HL-60 (cell line): ENCODE results near the gene FNDC5.

ENCODE experiments used
- DNase-seq, 2 experiments: peaks; one replicate each; pipeline ENCODE4 v3.0.0-alpha.2; 2010 to 2020; ENCODE audit warnings: low read depth in 1 of 2, low spot score in 1 of 2
- H3K27ac ChIP-seq: fragments of 250-450 bp; sonication (Bioruptor Pico); replicated peaks from 2 replicates; pipeline ENCODE4 v1.5.1; 2020; ENCODE audit warnings: mild to moderate bottlenecking, moderate library complexity
- H3K27me3 ChIP-seq: fragments of 250-450 bp; sonication (Bioruptor Pico); 2 replicates; pipeline ENCODE4 v1.5.1; 2021; ENCODE audit warnings: mild to moderate bottlenecking, moderate library complexity; ENCODE audit not compliant: insufficient read depth, poor library complexity, severe bottlenecking
- H3K4me3 ChIP-seq: replicated peaks from 2 replicates; pipeline ENCODE4 v1.5.1; 2011; ENCODE audit warnings: mild to moderate bottlenecking, control low read depth, low read length; ENCODE audit not compliant: insufficient read depth
- GABPA ChIP-seq: IDR thresholded peaks from 2 replicates; pipeline ENCODE4 v1.6.1; 2012; ENCODE audit warnings: low read depth
- POLR2AphosphoS5 ChIP-seq: IDR thresholded peaks from 2 replicates; pipeline ENCODE4 v1.6.1; 2012; ENCODE audit warnings: low read depth
- SPI1 ChIP-seq: IDR thresholded peaks from 2 replicates; pipeline ENCODE4 v1.6.1; 2012; ENCODE audit warnings: low read depth, mild to moderate bottlenecking, borderline replicate concordance
- TF ChIP-seq, protein P1 (sequence below): IDR thresholded peaks from one replicate; pipeline ENCODE4 v1.5.1; 2011; ENCODE audit warnings: low read length, control low read depth, inconsistent platforms; ENCODE audit not compliant: insufficient read depth
- TF ChIP-seq, protein P2 (sequence below): IDR thresholded peaks from 2 replicates; pipeline ENCODE4 v1.6.1; 2012; ENCODE audit warnings: low read depth; ENCODE audit not compliant: insufficient replicate concordance

The FNDC5 gene

DNA sequence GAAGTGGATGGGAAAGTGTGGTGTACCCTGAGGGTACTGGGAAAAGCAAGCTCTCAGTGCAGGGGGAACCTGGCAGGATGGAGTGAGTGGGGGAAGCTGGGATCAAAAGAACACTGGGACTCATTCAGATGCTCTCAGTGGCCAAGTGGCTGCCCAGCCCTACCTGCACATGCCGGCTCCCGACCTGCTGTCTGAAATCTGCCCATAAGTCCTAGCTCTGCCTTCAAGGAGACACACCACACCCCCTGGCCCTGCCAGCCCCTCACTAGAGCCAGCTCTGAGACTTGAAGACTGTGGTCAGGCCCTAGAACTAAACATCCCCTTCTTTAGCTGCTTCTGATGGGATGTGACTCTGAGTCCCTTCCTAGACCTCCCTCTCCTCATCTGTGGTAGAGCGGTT, 28.2 kb upstream of the FNDC5 start:
- Histone ChIP-seq H3K4me3 (no peak overlapping the region), H3K27ac (no peak overlapping the region), H3K27me3 (peaks cover 37% of the 10 kb centered on the region)
- no peak for DNase-seq
- TF ChIP-seq, protein P1, sequence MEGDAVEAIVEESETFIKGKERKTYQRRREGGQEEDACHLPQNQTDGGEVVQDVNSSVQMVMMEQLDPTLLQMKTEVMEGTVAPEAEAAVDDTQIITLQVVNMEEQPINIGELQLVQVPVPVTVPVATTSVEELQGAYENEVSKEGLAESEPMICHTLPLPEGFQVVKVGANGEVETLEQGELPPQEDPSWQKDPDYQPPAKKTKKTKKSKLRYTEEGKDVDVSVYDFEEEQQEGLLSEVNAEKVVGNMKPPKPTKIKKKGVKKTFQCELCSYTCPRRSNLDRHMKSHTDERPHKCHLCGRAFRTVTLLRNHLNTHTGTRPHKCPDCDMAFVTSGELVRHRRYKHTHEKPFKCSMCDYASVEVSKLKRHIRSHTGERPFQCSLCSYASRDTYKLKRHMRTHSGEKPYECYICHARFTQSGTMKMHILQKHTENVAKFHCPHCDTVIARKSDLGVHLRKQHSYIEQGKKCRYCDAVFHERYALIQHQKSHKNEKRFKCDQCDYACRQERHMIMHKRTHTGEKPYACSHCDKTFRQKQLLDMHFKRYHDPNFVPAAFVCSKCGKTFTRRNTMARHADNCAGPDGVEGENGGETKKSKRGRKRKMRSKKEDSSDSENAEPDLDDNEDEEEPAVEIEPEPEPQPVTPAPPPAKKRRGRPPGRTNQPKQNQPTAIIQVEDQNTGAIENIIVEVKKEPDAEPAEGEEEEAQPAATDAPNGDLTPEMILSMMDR: no peak
- TF ChIP-seq SPI1: no peak
- TF ChIP-seq GABPA: no peak
- no peak for TF ChIP-seq POLR2AphosphoS5
- TF ChIP-seq, protein P2, sequence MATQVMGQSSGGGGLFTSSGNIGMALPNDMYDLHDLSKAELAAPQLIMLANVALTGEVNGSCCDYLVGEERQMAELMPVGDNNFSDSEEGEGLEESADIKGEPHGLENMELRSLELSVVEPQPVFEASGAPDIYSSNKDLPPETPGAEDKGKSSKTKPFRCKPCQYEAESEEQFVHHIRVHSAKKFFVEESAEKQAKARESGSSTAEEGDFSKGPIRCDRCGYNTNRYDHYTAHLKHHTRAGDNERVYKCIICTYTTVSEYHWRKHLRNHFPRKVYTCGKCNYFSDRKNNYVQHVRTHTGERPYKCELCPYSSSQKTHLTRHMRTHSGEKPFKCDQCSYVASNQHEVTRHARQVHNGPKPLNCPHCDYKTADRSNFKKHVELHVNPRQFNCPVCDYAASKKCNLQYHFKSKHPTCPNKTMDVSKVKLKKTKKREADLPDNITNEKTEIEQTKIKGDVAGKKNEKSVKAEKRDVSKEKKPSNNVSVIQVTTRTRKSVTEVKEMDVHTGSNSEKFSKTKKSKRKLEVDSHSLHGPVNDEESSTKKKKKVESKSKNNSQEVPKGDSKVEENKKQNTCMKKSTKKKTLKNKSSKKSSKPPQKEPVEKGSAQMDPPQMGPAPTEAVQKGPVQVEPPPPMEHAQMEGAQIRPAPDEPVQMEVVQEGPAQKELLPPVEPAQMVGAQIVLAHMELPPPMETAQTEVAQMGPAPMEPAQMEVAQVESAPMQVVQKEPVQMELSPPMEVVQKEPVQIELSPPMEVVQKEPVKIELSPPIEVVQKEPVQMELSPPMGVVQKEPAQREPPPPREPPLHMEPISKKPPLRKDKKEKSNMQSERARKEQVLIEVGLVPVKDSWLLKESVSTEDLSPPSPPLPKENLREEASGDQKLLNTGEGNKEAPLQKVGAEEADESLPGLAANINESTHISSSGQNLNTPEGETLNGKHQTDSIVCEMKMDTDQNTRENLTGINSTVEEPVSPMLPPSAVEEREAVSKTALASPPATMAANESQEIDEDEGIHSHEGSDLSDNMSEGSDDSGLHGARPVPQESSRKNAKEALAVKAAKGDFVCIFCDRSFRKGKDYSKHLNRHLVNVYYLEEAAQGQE: no peak

DNA sequence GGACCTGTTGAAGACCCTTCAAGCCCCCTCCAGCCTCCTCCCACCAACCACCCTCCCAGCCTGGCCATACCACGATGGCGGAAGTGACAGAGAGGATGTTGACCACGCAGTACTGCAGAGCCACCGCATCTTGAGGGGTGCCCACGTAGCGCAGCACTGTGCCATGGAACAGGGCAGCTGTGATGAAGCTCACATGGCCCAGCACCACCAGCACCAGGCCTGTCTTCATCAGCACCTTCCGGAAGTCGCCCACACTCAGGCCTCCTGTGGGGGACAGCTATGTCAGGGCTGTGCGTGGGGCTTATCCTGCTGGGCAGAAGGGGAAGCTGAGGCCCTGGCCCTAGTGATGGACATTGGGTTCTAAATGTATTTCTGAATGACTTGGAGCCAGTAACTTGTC, 27.3 kb upstream of the FNDC5 start:
- Histone ChIP-seq H3K27ac (no peak overlapping the region), H3K4me3 (no peak overlapping the region), H3K27me3 (peaks cover 43% of the 10 kb centered on the region)
- no peak for TF ChIP-seq POLR2AphosphoS5
- TF ChIP-seq SPI1: no peak
- TF ChIP-seq, protein P1: no peak
- no peak for TF ChIP-seq GABPA
- TF ChIP-seq, protein P2: no peak
- no peak for DNase-seq

DNA sequence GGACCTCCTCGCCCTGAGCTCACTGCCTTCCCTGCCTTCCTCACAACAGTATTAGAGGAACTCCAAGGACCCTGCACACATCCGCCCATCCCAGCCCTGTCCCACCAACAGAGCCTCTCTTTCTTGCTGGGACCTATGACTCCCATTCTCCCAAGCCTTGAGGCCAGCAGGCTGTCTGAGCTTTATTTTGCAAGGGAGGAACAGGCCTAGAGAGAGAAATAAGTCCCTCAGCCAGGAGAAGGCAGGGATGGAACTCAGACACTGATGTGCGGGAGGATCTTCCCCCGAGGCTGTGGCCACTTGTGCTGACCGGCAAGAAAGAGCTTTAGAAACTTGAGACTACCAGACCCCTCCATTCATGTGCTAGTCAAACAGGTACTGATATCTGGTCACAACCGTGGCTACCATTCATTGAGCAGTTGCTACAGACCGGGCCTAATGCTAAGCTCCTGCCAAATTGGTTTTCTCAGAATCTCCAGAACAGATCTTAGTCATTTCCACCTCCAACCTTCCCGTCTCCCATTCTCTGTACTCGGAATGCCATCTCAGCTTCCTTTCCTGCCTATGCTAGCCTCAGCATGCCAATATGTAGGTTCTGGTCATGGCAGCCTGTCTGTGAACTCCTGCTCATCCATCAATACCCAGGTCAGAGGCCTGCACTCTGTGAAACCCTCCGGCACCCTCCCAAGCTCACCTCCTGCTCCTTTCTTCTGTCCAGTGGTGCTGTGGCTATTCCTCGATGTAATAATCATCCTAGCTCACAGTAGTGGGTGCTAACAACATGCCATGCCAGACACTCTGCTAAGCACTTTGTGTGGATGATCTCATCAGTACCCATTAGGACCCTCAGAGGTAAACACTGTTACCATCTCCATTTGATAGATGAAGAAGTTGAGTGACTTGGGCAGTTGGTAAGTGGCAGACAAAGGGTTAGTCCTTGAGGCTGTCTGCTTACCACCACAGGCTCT, 26.7 kb upstream of the FNDC5 start:
- peaks cover 47% of the 10 kb centered on the region for H3K27me3 ChIP-seq
- TF ChIP-seq, protein P2: no peak
- no peak for TF ChIP-seq POLR2AphosphoS5
- no peak for TF ChIP-seq SPI1
- TF ChIP-seq, protein P1: no peak
- no peak for TF ChIP-seq GABPA
- no peak overlapping the region for H3K27ac ChIP-seq
- no peak for DNase-seq
- no peak overlapping the region for H3K4me3 ChIP-seq
